Activated B cell treated with CpG ODN at 0.5 μM for 24 hours (primary cell): ENCODE measurements around the gene ZNF689. TPM values are rescaled to one million over a fixed set of nuclear protein-coding genes. Genes with fewer than 3 reads are reported as not detected.

Source experiments
- ATAC-seq: fragments of 200-7000 bp; cut with Tn5 transposase; one replicate; pipeline ENCODE4 v1.10.0; 2021; ENCODE audit warnings: low read depth, mild to moderate bottlenecking, moderate library complexity
- CTCF ChIA-PET: fragments of 350-600 bp; sonication (Branson Sonifier 250); formaldehyde crosslinking; loops from one replicate; lab custom pipeline; 2021; ENCODE audit warnings: antibody characterized with exemption; lab: Charles Lee
- POLR2A ChIA-PET: fragments of 350-600 bp; sonication (Branson Sonifier 250); formaldehyde crosslinking; loops from one replicate; lab custom pipeline; 2021; ENCODE audit warnings: antibody characterized with exemption; lab: Charles Lee
- DNase-seq: peaks from one replicate; pipeline ENCODE4 v3.0.0; 2022
- H3K27ac Mint-ChIP-seq: one replicate; pipeline ENCODE4 v1.8.0; 2020; ENCODE audit warnings: mixed read lengths
- H3K27me3 Mint-ChIP-seq: one replicate; pipeline ENCODE4 v1.8.0; 2021; ENCODE audit warnings: mixed read lengths
- H3K36me3 Mint-ChIP-seq: one replicate; pipeline ENCODE4 v1.8.0; 2021; ENCODE audit warnings: low read depth, mixed read lengths
- H3K4me1 Mint-ChIP-seq: one replicate; pipeline ENCODE4 v1.8.0; 2021; ENCODE audit warnings: mixed read lengths
- H3K4me3 Mint-ChIP-seq: one replicate; pipeline ENCODE4 v1.8.0; 2020; ENCODE audit warnings: mild to moderate bottlenecking, mixed read lengths
- H3K9me3 Mint-ChIP-seq: one replicate; pipeline ENCODE4 v1.8.0; 2020; ENCODE audit warnings: mixed read lengths
- intact Hi-C: fragments of 100-400 bp; cut with micrococcal nuclease; formaldehyde crosslinking; loops from one replicate; pipeline ENCODE4 v1.15.1; 2024
- total RNA-seq: library from RNA; stranded (reverse); gene quantifications from 2 replicates; pipeline ENCODE4 v1.2.3, GENCODE V29; 2022
- TF ChIP-seq, protein P1 (sequence below): fragments of 200-600 bp; IDR thresholded peaks from one replicate; pipeline ENCODE4 v1.8.0; 2022; ENCODE audit warnings: antibody characterized with exemption, mild to moderate bottlenecking

Gene ZNF689
- total RNA-seq, 1 donor from 2014 or later: 10.1 TPM

GRCh38 chr16:30552956-30553355, 57.2 kb downstream of the ZNF689 start:
- no peak for ATAC-seq
- CTCF ChIA-PET: no interaction called here
- TF ChIP-seq, protein P1, sequence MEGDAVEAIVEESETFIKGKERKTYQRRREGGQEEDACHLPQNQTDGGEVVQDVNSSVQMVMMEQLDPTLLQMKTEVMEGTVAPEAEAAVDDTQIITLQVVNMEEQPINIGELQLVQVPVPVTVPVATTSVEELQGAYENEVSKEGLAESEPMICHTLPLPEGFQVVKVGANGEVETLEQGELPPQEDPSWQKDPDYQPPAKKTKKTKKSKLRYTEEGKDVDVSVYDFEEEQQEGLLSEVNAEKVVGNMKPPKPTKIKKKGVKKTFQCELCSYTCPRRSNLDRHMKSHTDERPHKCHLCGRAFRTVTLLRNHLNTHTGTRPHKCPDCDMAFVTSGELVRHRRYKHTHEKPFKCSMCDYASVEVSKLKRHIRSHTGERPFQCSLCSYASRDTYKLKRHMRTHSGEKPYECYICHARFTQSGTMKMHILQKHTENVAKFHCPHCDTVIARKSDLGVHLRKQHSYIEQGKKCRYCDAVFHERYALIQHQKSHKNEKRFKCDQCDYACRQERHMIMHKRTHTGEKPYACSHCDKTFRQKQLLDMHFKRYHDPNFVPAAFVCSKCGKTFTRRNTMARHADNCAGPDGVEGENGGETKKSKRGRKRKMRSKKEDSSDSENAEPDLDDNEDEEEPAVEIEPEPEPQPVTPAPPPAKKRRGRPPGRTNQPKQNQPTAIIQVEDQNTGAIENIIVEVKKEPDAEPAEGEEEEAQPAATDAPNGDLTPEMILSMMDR: no peak
- H3K4me3 Mint-ChIP-seq: no peak overlapping the region
- POLR2A ChIA-PET: interaction anchor here (1.1 kb wide), 1 partner anchor 17 kb away, joined by 3 read pairs; no protein-coding TSS in a partner anchor
- peaks cover 22% of the 10 kb centered on the region for H3K4me1 Mint-ChIP-seq
- H3K27me3 Mint-ChIP-seq: no peaks in the 10 kb centered on the region
- H3K27ac Mint-ChIP-seq: no peak overlapping the region
- peaks cover 31% of the 10 kb centered on the region for H3K36me3 Mint-ChIP-seq
- no peak for DNase-seq
- no peaks in the 10 kb centered on the region for H3K9me3 Mint-ChIP-seq
- intact Hi-C loops: loop anchor here (10.0 kb wide), 1 partner anchor 372 kb away; the partner anchor contains the start of gene FBXL19

Other genes with a start within 250 kb of the ZNF689 start
- 46.3 and 50.2 TPM in 2 replicates for gene TBC1D10B, start 239.9 kb downstream of the ZNF689 start, total RNA-seq
- not detected in 2 replicates for gene MYL11, start 235.6 kb downstream of the ZNF689 start, total RNA-seq
- gene SEPTIN1, start 227.8 kb downstream of the ZNF689 start, total RNA-seq: 192 and 199 TPM in 2 replicates
- gene ZNF48, start 215.0 kb downstream of the ZNF689 start, total RNA-seq: 11.7 and 13.0 TPM in 2 replicates
- 4.4 and 5.2 TPM in 2 replicates for gene ZNF771, start 202.8 kb downstream of the ZNF689 start, total RNA-seq
- gene DCTPP1, start 180.4 kb downstream of the ZNF689 start, total RNA-seq: 66.7 and 81.5 TPM in 2 replicates
- 79.1 and 80.0 TPM in 2 replicates for gene SEPHS2, start 164.5 kb downstream of the ZNF689 start, total RNA-seq
- gene ITGAL, start 137.6 kb downstream of the ZNF689 start, total RNA-seq: 216 and 240 TPM in 2 replicates
- 29.2 and 30.7 TPM in 2 replicates for gene ZNF768, start 83.8 kb downstream of the ZNF689 start, total RNA-seq
- gene ZNF747, start 75.5 kb downstream of the ZNF689 start, total RNA-seq: 16.3 and 21.6 TPM in 2 replicates
- 16.1 and 19.2 TPM in 2 replicates for gene ZNF764, start 52.0 kb downstream of the ZNF689 start, total RNA-seq
- 13.9 and 14.7 TPM in 2 replicates for gene ZNF688, start 38.7 kb downstream of the ZNF689 start, total RNA-seq
- gene ZNF785, start 24.7 kb downstream of the ZNF689 start, total RNA-seq: 20.0 and 22.8 TPM in 2 replicates
- gene PRR14, start 40.6 kb upstream of the ZNF689 start, total RNA-seq: 63.5 and 77.9 TPM in 2 replicates
- 166 and 204 TPM in 2 replicates for gene FBRS, start 48.0 kb upstream of the ZNF689 start, total RNA-seq
- gene SRCAP, start 88.8 kb upstream of the ZNF689 start, total RNA-seq: 109 and 123 TPM in 2 replicates
- gene PHKG2, start 138.0 kb upstream of the ZNF689 start, total RNA-seq: 45.3 and 51.4 TPM in 2 replicates
- gene CFAP119, start 151.7 kb upstream of the ZNF689 start, total RNA-seq: 6.2 and 8.8 TPM in 2 replicates
- 99.6 and 117 TPM in 2 replicates for gene RNF40, start 151.9 kb upstream of the ZNF689 start, total RNA-seq
- 9.1 and 9.3 TPM in 2 replicates for gene ZNF629, start 176.8 kb upstream of the ZNF689 start, total RNA-seq